Left lung (tissue), 10 donors: ENCODE measurements around the gene CTNNA3. TPM values are rescaled to one million over a fixed set of nuclear protein-coding genes. Genes with fewer than 3 reads are reported as not detected.

ENCODE experiments used
- ATAC-seq: fragments of 200-7000 bp; cut with Tn5 transposase; one replicate; pipeline ENCODE4 v1.9.1; 2020; ENCODE audit warnings: moderate library complexity
- DNase-seq, 4 donors: peaks; one replicate each; pipeline ENCODE4 v3.0.0-alpha.2; 2013 to 2020
- H3K27ac ChIP-seq, 2 donors: fragments of 200-600 bp; sonication (generic) in 1 of 2; one replicate each; pipeline versions ENCODE4 v1.5.0 to v1.8.0; 2020 to 2021
- H3K27me3 ChIP-seq, 2 donors: fragments of 200-600 bp; sonication (generic) in 1 of 2; one replicate each; pipeline versions ENCODE4 v1.5.0 to v1.8.0; 2020 to 2021
- H3K36me3 ChIP-seq, 2 donors: fragments of 200-600 bp; sonication (generic) in 1 of 2; one replicate each; pipeline versions ENCODE4 v1.5.0 to v1.8.0; 2020 to 2021
- H3K4me1 ChIP-seq, 2 donors: fragments of 200-600 bp; one replicate each; pipeline ENCODE4 v1.8.0; 2021
- H3K4me3 ChIP-seq, 2 donors: fragments of 200-600 bp; sonication (generic) in 1 of 2; one replicate each; pipeline versions ENCODE4 v1.5.0 to v1.8.0; 2020 to 2021; ENCODE audit warnings: mild to moderate bottlenecking in 1 of 2
- H3K9me3 ChIP-seq, 2 donors: fragments of 200-600 bp; sonication (generic) in 1 of 2; one replicate each; pipeline versions ENCODE4 v1.5.0 to v1.8.0; 2020 to 2021
- intact Hi-C, 2 donors: fragments of 100-400 bp; cut with DNase I; formaldehyde crosslinking; loops; one replicate each; pipeline versions ENCODE4 v1.11.2 to v1.14.2; 2022
- polyA plus RNA-seq, 6 donors: library from polyadenylated mRNA; unstranded; fragments of 120-200 nt; gene quantifications; one replicate each; pipeline ENCODE4 v1.2.1, GENCODE V29; 2013; ENCODE audit not compliant: insufficient read length in 6 of 6
- total RNA-seq, 2 donors: library from RNA; stranded (reverse); fragmentation: NEBNext Ultra II Directional; extraction: Animal tissue kit (Norgen Biotek cat#: 25700); gene quantifications; one replicate each; pipeline ENCODE4 v1.2.1, GENCODE V29; 2021
- TF ChIP-seq, protein P1 (sequence below), 2 donors: fragments of 200-600 bp; sonication (generic) in 1 of 2; IDR thresholded peaks; one replicate each; pipeline versions ENCODE4 v1.5.0 to v1.8.0; 2021; ENCODE audit warnings: antibody characterized with exemption in 2 of 2
- donor health status: DM: no; HTN: yes; CAD: no.
- donor health status: DM: no; HTN: no; CAD: no.

The CTNNA3 gene
- total and polyA plus RNA-seq, 8 donors, result 1.1 to 8.2 (median 6.6) TPM; not detected in 1

- H3K4me3 ChIP-seq, result no peak overlapping the region
- ATAC-seq, result no peak
- no peak for DNase-seq
- H3K36me3 ChIP-seq, result no peaks in the 10 kb centered on the region
- no peak overlapping the region for H3K27ac ChIP-seq
- TF ChIP-seq, protein P1, sequence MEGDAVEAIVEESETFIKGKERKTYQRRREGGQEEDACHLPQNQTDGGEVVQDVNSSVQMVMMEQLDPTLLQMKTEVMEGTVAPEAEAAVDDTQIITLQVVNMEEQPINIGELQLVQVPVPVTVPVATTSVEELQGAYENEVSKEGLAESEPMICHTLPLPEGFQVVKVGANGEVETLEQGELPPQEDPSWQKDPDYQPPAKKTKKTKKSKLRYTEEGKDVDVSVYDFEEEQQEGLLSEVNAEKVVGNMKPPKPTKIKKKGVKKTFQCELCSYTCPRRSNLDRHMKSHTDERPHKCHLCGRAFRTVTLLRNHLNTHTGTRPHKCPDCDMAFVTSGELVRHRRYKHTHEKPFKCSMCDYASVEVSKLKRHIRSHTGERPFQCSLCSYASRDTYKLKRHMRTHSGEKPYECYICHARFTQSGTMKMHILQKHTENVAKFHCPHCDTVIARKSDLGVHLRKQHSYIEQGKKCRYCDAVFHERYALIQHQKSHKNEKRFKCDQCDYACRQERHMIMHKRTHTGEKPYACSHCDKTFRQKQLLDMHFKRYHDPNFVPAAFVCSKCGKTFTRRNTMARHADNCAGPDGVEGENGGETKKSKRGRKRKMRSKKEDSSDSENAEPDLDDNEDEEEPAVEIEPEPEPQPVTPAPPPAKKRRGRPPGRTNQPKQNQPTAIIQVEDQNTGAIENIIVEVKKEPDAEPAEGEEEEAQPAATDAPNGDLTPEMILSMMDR (IDR thresholded peaks at IDR 0.05), result no peak
- intact Hi-C loops, result no loop called here
- no peaks in the 10 kb centered on the region for H3K9me3 ChIP-seq
- H3K4me1 ChIP-seq, result no peaks in the 10 kb centered on the region
- H3K27me3 ChIP-seq, result no peaks in the 10 kb centered on the region
These were observed 900.1 kb downstream of the CTNNA3 start for GRCh38 chr10:66795866-66796265.

GRCh38 chr10:66792441-66792840, 903.6 kb downstream of the CTNNA3 start:
- H3K4me1 ChIP-seq, result no peaks in the 10 kb centered on the region
- H3K9me3 ChIP-seq, result no peaks in the 10 kb centered on the region
- TF ChIP-seq, protein P1 (IDR thresholded peaks at IDR 0.05), result no peak
- H3K27me3 ChIP-seq, result no peaks in the 10 kb centered on the region
- no peak overlapping the region for H3K4me3 ChIP-seq
- ATAC-seq (no peak), DNase-seq (peak in 2 of 4 donors; percentile 34 to 55)
- intact Hi-C loops, result no loop called here
- no peak overlapping the region for H3K27ac ChIP-seq
- no peaks in the 10 kb centered on the region for H3K36me3 ChIP-seq

GRCh38 chr10:66788178-66788987, 907.6 kb downstream of the CTNNA3 start:
- no peak overlapping the region for H3K4me3 ChIP-seq
- no peak for ATAC-seq
- H3K4me1 ChIP-seq, result no peaks in the 10 kb centered on the region
- H3K36me3 ChIP-seq, result no peaks in the 10 kb centered on the region
- intact Hi-C loops, result no loop called here
- H3K9me3 ChIP-seq, result no peaks in the 10 kb centered on the region
- H3K27ac ChIP-seq, result no peak overlapping the region
- H3K27me3 ChIP-seq, result no peaks in the 10 kb centered on the region
- no peak for DNase-seq
- TF ChIP-seq, protein P1 (IDR thresholded peaks at IDR 0.05), result no peak

GRCh38 chr10:66786709-66787108, 909.3 kb downstream of the CTNNA3 start:
- Histone ChIP-seq H3K36me3 (no peaks in the 10 kb centered on the region), H3K9me3 (no peaks in the 10 kb centered on the region), H3K27ac (no peak overlapping the region), H3K4me1 (no peaks in the 10 kb centered on the region), H3K4me3 (no peak overlapping the region), H3K27me3 (no peaks in the 10 kb centered on the region)
- TF ChIP-seq, protein P1 (IDR thresholded peaks at IDR 0.05), result no peak
- intact Hi-C loops, result no loop called here
- no peak for DNase-seq
- ATAC-seq, result no peak

GRCh38 chr10:66784770-66785169, 911.2 kb downstream of the CTNNA3 start:
- Histone ChIP-seq H3K4me3 (no peak overlapping the region), H3K27me3 (no peaks in the 10 kb centered on the region), H3K9me3 (no peaks in the 10 kb centered on the region), H3K27ac (no peak overlapping the region), H3K4me1 (no peaks in the 10 kb centered on the region), H3K36me3 (no peaks in the 10 kb centered on the region)
- DNase-seq (no peak), ATAC-seq (no peak)
- TF ChIP-seq, protein P1 (IDR thresholded peaks at IDR 0.05), result no peak
- intact Hi-C loops, result no loop called here
